Stimulated activated CD8-positive, alpha-beta memory T cell treated with anti-CD3 and anti-CD28 coated beads, Interleukin-2, amount 100 ng/mL, for 1 hour (primary cell): ENCODE measurements around the gene ZCCHC24.

Experiments used
- DNase-seq, 2 donors: peaks; one replicate each; pipeline ENCODE4 v3.0.0-alpha.2; 2020; ENCODE audit warnings: low read depth in 2 of 2

Gene ZCCHC24

GRCh38 chr10:79383974-79384606 is 61.3 kb downstream of the ZCCHC24 start:
- no peak for DNase-seq

- no peak for DNase-seq
These were observed 62.9 kb downstream of the ZCCHC24 start for GRCh38 chr10:79382491-79382941.

- no peak for DNase-seq
These were observed 63.6 kb downstream of the ZCCHC24 start for GRCh38 chr10:79381804-79382221.

GRCh38 chr10:79380946-79381721 is 64.3 kb downstream of the ZCCHC24 start:
- no peak for DNase-seq

GRCh38 chr10:79380125-79380945 is 65.1 kb downstream of the ZCCHC24 start:
- no peak for DNase-seq

GRCh38 chr10:79379512-79380124 is 65.8 kb downstream of the ZCCHC24 start:
- DNase-seq = no peak

- DNase-seq = no peak
These were observed 66.5 kb downstream of the ZCCHC24 start for GRCh38 chr10:79378647-79379511.

GRCh38 chr10:79378383-79378646 is 67.1 kb downstream of the ZCCHC24 start:
- no peak for DNase-seq

GRCh38 chr10:79377557-79378382 is 67.7 kb downstream of the ZCCHC24 start:
- DNase-seq = no peak

- no peak for DNase-seq
These were observed 68.5 kb downstream of the ZCCHC24 start for GRCh38 chr10:79376751-79377556.

- DNase-seq = no peak
These were observed 69.3 kb downstream of the ZCCHC24 start for GRCh38 chr10:79376078-79376628.

- DNase-seq = no peak
These were observed 69.9 kb downstream of the ZCCHC24 start for GRCh38 chr10:79375321-79376077.

- peak; percentile 52 to 53 for DNase-seq
These were observed 70.9 kb downstream of the ZCCHC24 start for GRCh38 chr10:79374312-79375191.

GRCh38 chr10:79372871-79373270 is 72.6 kb downstream of the ZCCHC24 start:
- no peak for DNase-seq

GRCh38 chr10:79367426-79368189 is 77.8 kb downstream of the ZCCHC24 start:
- no peak for DNase-seq

GRCh38 chr10:79361726-79362397 is 83.6 kb downstream of the ZCCHC24 start:
- DNase-seq = no peak
